Keratinocyte (primary cell): ENCODE measurements around the gene FILIP1.

Experiments
- EZH2 ChIP-seq: IDR thresholded peaks from one replicate; pipeline ENCODE4 v1.6.1; 2012; ENCODE audit warnings: inconsistent platforms, mild to moderate bottlenecking, low read length, moderate library complexity
- TF ChIP-seq, protein P1 (sequence below), 3 experiments: IDR thresholded peaks in 1 of 3; conservative IDR thresholded peaks in 1 of 3; optimal IDR thresholded peaks in 1 of 3; 2 replicates in 2 of 3; 3 replicates in 1 of 3; pipeline versions ENCODE3 to v1.5.1; 2011; ENCODE audit warnings: low read length in 3 of 3, mild to moderate bottlenecking in 3 of 3, moderate library complexity in 2 of 3, control low read depth in 1 of 3, inconsistent platforms in 1 of 3; ENCODE audit not compliant: insufficient read depth in 2 of 3; ENCODE audit errors: extremely low read depth in 1 of 3

DNA sequence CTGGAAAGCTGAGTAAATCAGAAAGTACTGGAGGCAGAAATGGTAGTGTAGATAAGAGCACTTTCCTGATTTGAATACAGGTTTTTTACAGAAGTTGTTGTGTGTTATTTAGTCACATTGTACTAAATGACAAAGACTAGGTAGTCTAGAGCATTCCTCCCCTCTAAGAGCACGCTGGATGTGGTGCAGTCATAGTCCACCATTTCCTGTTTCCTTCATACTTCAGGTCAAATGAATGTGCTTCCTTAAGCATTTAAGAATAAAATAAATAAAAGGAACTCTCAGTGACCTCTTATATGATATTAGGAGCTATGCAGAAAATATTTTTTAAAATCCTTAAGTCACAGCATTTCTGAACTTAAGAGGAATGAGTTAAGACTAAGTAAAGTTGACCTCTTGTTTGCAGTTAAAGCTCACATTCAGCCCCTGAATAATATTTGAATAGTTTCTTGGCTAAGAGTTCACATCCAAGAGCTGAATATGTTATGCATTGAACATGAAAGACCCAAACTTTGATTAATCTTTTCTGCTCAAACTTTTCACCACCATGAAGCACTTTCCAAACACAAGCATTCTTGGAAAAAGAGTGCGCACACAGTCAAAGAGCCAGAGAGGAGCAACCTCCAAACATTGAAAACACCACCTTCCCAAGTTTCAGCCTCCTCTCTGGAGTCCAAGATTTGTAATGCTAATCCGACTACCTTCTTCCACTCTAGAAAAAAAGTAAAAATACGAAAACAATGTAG is 155.6 kb downstream of the FILIP1 start:
- TF ChIP-seq, protein P1, sequence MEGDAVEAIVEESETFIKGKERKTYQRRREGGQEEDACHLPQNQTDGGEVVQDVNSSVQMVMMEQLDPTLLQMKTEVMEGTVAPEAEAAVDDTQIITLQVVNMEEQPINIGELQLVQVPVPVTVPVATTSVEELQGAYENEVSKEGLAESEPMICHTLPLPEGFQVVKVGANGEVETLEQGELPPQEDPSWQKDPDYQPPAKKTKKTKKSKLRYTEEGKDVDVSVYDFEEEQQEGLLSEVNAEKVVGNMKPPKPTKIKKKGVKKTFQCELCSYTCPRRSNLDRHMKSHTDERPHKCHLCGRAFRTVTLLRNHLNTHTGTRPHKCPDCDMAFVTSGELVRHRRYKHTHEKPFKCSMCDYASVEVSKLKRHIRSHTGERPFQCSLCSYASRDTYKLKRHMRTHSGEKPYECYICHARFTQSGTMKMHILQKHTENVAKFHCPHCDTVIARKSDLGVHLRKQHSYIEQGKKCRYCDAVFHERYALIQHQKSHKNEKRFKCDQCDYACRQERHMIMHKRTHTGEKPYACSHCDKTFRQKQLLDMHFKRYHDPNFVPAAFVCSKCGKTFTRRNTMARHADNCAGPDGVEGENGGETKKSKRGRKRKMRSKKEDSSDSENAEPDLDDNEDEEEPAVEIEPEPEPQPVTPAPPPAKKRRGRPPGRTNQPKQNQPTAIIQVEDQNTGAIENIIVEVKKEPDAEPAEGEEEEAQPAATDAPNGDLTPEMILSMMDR (optimal IDR thresholded peaks at IDR 0.05 in 1 of 3, IDR thresholded peaks at IDR 0.05 in 1 of 3, conservative IDR thresholded peaks at IDR 0.05 in 1 of 3; ENCODE audit: extremely low read depth in 1 of 3, insufficient read depth in 2 of 3, low read length in 3 of 3) = no peak
- TF ChIP-seq EZH2 = no peak
